Testis (tissue), 3 donors: ENCODE results near the gene VPS54. TPM values are rescaled to one million over a fixed set of nuclear protein-coding genes. Genes with fewer than 3 reads are reported as not detected.
"Not testable (repeated sequence)": the region's sequence is repeated elsewhere in the genome, so short reads cannot be mapped to it uniquely, and the experiment has no call there.

ENCODE experiments used
- DNase-seq: peaks from one replicate; pipeline ENCODE4 v3.0.0-alpha.2; 2019
- H3K27ac ChIP-seq, 2 donors: fragments of 200-600 bp; sonication (generic); one replicate each; pipeline ENCODE4 v1.5.1; 2019
- H3K27me3 ChIP-seq: fragments of 200-600 bp; sonication (generic); one replicate; pipeline ENCODE4 v1.5.1; 2019
- H3K36me3 ChIP-seq: fragments of 200-600 bp; sonication (generic); one replicate; pipeline ENCODE4 v1.5.1; 2017; ENCODE audit warnings: low read depth; ENCODE audit errors: missing control alignments
- H3K4me1 ChIP-seq: fragments of 200-600 bp; sonication (generic); one replicate; pipeline ENCODE4 v1.5.1; 2019
- H3K4me3 ChIP-seq, 2 donors: fragments of 200-600 bp; sonication (generic); one replicate each; pipeline ENCODE4 v1.5.1; 2017 to 2019
- H3K9me3 ChIP-seq: fragments of 200-600 bp; sonication (generic); one replicate; pipeline ENCODE4 v1.5.1; 2017
- POLR2A ChIP-seq: fragments of 450-650 bp; IDR thresholded peaks from one replicate; pipeline ENCODE4 v1.6.1; 2017; ENCODE audit warnings: antibody characterized with exemption, mild to moderate bottlenecking, moderate library complexity
- WGBS, 2 donors: methylation state at CpG; one replicate each; pipeline ENCODE4 v1.1.5; 2018; 5-methylcytosine and 5-hydroxymethylcytosine counted together
- intact Hi-C: fragments of 100-400 bp; cut with DNase I; formaldehyde crosslinking; loops from one replicate; pipeline ENCODE4 v1.15.1; 2023; ENCODE audit warnings: low total_unique reads
- polyA plus RNA-seq: library from polyadenylated mRNA; stranded (reverse); fragments of 350-450 nt; fragmentation: Illumina TruSeq; extraction: RNeasy Lipid Tissue Mini Kit (QIAGEN cat#74804); gene quantifications from one replicate; pipeline ENCODE4 v1.2.3, GENCODE V29; 2014; ENCODE audit warnings: low read depth, low replicate concordance; ENCODE audit not compliant: insufficient read depth
- total RNA-seq, 2 donors: library from RNA; depleted of rRNA; stranded (reverse); fragments of >200 nt; gene quantifications; one replicate each; pipeline ENCODE4 v1.2.3, GENCODE V29; 2016
- TF ChIP-seq, protein P1 (sequence below), 3 experiments: fragments of 450-650 bp in 2 of 3; fragments of 200-600 bp in 1 of 3; sonication (generic) in 1 of 3; IDR thresholded peaks; one replicate each; pipeline ENCODE4 v1.5.1; 2016 to 2019; ENCODE audit warnings: antibody characterized with exemption in 3 of 3, mild to moderate bottlenecking in 2 of 3, moderate library complexity in 1 of 3

The VPS54 gene
- total and polyA plus RNA-seq, 3 donors from 2014 or later, result 26.5 to 28.5 (median 27.4) TPM

DNA sequence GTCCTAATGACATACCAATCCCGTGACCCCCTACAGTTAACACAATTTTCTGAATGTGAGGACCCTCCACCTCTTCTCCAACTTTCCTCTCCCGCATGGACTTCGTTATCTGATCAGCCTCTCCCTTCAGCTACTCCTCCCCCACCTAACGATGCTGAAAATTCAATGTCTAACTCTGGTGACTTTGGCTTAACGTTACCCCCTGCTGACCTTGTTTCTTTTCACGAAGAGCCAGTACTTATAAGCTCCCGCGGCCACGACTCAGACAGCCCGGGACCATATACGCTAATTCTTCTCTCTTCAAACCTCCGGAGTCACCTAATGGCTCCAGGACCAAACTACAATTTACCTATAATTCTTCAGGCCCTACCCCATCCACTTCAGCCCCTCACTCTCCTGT is 29.2 kb downstream of the VPS54 start:
- 93 to 95% methylated on average over 12 of the region's 12 CpGs for WGBS, 2 donors
- Histone ChIP-seq H3K36me3 (no peaks in the 10 kb centered on the region), H3K4me3 (no peak overlapping the region), H3K27me3 (no peaks in the 10 kb centered on the region), H3K27ac (no peak overlapping the region), H3K9me3 (no peaks in the 10 kb centered on the region), H3K4me1 (peaks cover 5% of the 10 kb centered on the region)
- DNase-seq, result no peak
- intact Hi-C loops, result no loop called here
- TF ChIP-seq POLR2A, result no peak
- TF ChIP-seq, protein P1, sequence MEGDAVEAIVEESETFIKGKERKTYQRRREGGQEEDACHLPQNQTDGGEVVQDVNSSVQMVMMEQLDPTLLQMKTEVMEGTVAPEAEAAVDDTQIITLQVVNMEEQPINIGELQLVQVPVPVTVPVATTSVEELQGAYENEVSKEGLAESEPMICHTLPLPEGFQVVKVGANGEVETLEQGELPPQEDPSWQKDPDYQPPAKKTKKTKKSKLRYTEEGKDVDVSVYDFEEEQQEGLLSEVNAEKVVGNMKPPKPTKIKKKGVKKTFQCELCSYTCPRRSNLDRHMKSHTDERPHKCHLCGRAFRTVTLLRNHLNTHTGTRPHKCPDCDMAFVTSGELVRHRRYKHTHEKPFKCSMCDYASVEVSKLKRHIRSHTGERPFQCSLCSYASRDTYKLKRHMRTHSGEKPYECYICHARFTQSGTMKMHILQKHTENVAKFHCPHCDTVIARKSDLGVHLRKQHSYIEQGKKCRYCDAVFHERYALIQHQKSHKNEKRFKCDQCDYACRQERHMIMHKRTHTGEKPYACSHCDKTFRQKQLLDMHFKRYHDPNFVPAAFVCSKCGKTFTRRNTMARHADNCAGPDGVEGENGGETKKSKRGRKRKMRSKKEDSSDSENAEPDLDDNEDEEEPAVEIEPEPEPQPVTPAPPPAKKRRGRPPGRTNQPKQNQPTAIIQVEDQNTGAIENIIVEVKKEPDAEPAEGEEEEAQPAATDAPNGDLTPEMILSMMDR (IDR thresholded peaks at IDR 0.05), result no peak

DNA sequence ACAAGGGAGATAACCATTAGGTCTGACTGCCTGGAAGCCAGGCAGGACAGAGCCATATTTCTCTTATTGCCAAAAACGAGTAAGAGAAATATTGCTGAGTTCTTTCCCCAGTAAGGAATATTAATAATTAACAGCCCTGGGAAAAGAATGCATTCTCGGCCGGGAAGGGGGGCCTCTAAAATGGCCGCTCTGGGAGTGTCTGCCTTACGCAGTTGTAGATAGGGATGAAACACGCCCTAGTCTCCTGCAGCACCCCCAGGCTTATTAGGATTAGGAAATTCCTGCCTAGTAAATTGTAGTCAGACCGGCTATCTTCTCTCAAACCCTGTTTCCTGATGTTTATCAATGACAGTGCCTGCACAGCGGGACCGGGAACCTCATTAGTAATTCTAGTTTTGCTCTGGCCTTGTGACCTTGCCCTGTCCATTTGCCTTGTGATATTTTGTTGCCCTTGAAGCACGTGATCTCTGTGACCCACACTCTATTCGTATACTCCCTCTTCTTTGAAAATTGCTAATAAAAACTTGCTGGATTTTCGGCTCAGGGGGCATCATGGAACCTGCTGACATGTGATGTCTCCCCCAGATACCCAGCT is 30.3 kb downstream of the VPS54 start:
- intact Hi-C loops, result not testable (repeated sequence)

DNA sequence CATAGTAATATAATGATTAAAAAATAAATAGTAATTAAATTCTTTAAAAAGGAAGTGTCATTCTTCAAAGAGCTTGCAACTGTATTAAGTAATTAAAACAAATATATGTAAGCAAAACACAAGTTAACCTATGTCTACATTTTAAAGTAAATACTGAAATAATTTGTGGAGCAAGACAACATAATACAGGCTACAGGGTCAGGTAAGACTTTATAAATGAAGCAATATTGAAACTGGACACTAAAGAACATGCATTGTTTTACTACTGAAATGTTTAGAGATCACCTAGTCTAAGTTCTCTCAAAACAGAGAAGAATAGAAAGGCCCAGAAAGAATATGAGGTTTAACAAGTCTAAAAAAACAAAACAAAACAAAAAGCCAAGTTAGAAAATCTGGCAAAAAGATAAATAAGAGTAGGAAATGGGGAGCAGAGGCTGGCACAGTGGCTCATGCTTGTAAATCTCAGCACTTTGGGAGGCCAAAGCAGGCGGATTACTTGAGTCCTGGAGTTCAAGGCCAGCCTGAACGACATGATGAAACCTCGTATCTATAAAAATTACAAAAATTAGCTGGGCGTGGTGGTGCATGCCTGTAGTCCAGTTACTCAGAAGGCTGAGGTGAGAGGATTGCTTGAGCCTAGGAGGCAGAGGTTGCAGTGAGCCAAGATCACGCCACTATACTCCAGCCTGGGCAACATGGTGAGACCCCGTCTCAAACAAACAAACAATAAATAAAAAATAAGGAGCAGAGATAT is 34.4 kb downstream of the VPS54 start:
- WGBS, 2 donors, result 42 to 66% methylated on average over 6 of the region's 6 CpGs
- H3K27ac ChIP-seq, result peak overlapping the region; percentile 21 to 46
- intact Hi-C loops, result no loop called here

More for the DNA sequence above, 30.3 kb downstream of the VPS54 start:
- not testable (repeated sequence) for H3K36me3 ChIP-seq, H3K9me3 ChIP-seq, H3K27me3 ChIP-seq, H3K4me3 ChIP-seq, DNase-seq, H3K27ac ChIP-seq
- H3K4me1 ChIP-seq, result peaks cover 11% of the 10 kb centered on the region
- 92% methylated on average over 12 of the region's 12 CpGs for WGBS, 2 donors

DNA sequence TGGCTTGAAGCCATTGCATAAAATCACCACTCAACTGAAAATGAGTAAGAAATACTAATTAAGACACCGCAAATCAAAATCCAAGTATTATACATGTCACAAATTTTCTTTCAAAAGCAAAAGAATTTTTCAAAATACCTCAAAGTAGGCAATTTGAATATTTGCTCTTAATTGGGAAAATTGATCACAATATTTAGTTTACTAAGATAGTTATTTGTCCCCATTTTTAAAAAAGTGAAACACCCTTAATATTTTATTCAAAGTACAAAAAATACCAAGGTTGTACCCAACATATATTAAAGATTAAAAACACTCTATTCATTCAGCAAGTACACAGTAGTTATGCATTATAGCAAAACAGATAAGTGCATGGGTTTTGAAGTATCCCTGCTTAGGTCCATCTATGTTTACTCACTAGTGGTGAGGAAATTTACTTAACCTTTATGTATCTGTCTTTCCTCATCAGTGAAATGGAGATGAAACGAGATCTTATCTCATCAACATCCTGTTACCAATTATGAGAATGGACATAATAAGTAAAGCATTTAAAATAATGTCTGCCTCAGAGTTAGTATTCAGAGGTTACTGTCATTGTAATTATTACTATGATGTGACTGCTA is 35.1 kb downstream of the VPS54 start:
- WGBS, 2 donors, result 72 to 76% methylated on average over 2 of the region's 2 CpGs
- intact Hi-C loops, result no loop called here

More for the DNA sequence above, 34.4 kb downstream of the VPS54 start:
- Histone ChIP-seq H3K4me1 (peaks cover 11% of the 10 kb centered on the region), H3K27me3 (no peaks in the 10 kb centered on the region), H3K4me3 (no peak overlapping the region), H3K36me3 (no peaks in the 10 kb centered on the region), H3K9me3 (no peaks in the 10 kb centered on the region)
- peak; percentile 71 for DNase-seq
- TF ChIP-seq POLR2A, result no peak

DNA sequence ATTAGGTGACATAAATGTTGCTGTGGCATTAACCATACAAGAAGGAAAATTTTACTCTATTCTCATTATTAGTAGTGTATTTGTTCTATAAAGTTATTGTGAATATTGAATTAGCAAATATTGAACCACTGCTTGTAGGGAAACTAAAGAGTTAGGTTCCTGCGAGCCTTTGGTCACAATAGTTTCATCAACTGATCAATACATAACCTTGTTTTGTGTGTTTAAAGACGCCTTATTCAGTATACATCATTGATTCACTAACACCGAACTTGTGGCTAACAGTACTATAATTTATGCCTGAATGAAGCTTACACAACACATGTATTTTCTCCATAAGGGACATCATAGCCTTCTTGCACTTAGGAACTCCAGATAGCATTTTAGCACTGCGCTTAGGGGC is 36.9 kb downstream of the VPS54 start:
- Histone ChIP-seq H3K4me1 (peaks cover 11% of the 10 kb centered on the region), H3K4me3 (no peak overlapping the region), H3K27ac (no peak overlapping the region), H3K36me3 (no peaks in the 10 kb centered on the region), H3K9me3 (no peaks in the 10 kb centered on the region), H3K27me3 (no peaks in the 10 kb centered on the region)
- DNase-seq, result no peak
- 90 to 95% methylated on average over 4 of the region's 4 CpGs for WGBS, 2 donors
- intact Hi-C loops, result no loop called here
- no peak for TF ChIP-seq POLR2A
- TF ChIP-seq, protein P1 (IDR thresholded peaks at IDR 0.05), result no peak

More for the DNA sequence above, 35.1 kb downstream of the VPS54 start:
- Histone ChIP-seq H3K9me3 (no peaks in the 10 kb centered on the region), H3K27ac (no peak overlapping the region), H3K27me3 (no peaks in the 10 kb centered on the region), H3K36me3 (no peaks in the 10 kb centered on the region), H3K4me1 (peaks cover 11% of the 10 kb centered on the region), H3K4me3 (no peak overlapping the region)
- DNase-seq, result no peak
- TF ChIP-seq POLR2A, result no peak
- TF ChIP-seq, protein P1 (IDR thresholded peaks at IDR 0.05), result no peak
